ENCODE data around the gene PPP1R2B. TPM values are rescaled to one million over a fixed set of nuclear protein-coding genes. Genes with fewer than 3 reads are reported as not detected.
A peak's percentile ranks its signal among the peaks of the same experiment; 100 is the strongest.

PPP1R2B gene
- total RNA-seq, 1 donor from 2014 or later = 0.15 TPM

DNA sequence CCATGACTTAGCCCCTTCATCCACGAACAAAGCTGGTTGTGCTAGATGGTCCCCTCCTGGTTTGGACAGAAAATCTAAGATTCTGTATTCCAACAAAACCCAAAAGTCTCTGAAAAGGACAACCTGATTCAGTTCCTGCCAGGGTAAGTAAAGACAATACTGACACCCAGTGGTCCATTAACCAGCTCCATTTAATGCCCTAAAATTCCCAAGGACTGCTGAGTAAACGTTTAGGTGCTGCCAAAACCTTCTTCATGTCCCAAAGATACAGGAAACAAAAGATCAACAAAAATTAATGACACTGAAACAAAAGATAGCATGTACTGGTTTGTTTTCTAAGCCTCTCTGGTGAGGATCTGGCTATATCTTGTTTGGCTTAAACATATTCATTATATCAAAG lies 25.3 kb upstream of the PPP1R2B start:
- peaks cover 8% of the 10 kb centered on the region for H3K4me1 ChIP-seq

DNA sequence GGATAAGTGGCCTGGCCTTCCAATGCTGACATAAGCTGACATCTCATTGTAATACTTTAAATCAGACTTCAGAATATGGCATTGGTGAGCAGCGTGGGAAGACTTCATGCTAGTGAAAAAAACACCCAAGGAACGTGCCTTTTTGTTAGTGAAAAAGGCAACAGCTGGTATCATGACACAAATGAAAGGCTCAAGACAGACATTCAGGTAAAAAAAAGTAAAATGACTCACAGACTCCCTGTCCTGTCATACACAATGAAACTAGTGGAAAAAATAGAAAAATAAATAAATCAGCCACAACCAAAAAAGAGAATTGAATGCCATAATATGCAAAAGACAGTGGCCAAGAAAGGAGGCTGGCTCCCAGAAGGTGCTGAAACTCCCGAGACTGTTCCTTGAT lies 24.4 kb upstream of the PPP1R2B start:
- H3K27ac ChIP-seq = no peak overlapping the region
- no peak for DNase-seq (ENCODE audit: low spot score)
- H4K20me1 ChIP-seq (ENCODE audit: low read depth) = no peaks in the 10 kb centered on the region
- H3K27me3 ChIP-seq = no peaks in the 10 kb centered on the region
- no peaks in the 10 kb centered on the region for H3K79me2 ChIP-seq (ENCODE audit: low read depth)
- no peak overlapping the region for H3K4me3 Mint-ChIP-seq
- no peak overlapping the region for H3K27ac Mint-ChIP-seq
- no peaks in the 10 kb centered on the region for H3K9me3 Mint-ChIP-seq
- TF ChIP-seq, protein P1, sequence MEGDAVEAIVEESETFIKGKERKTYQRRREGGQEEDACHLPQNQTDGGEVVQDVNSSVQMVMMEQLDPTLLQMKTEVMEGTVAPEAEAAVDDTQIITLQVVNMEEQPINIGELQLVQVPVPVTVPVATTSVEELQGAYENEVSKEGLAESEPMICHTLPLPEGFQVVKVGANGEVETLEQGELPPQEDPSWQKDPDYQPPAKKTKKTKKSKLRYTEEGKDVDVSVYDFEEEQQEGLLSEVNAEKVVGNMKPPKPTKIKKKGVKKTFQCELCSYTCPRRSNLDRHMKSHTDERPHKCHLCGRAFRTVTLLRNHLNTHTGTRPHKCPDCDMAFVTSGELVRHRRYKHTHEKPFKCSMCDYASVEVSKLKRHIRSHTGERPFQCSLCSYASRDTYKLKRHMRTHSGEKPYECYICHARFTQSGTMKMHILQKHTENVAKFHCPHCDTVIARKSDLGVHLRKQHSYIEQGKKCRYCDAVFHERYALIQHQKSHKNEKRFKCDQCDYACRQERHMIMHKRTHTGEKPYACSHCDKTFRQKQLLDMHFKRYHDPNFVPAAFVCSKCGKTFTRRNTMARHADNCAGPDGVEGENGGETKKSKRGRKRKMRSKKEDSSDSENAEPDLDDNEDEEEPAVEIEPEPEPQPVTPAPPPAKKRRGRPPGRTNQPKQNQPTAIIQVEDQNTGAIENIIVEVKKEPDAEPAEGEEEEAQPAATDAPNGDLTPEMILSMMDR (IDR thresholded peaks at IDR 0.05) = no peak
- no peak for TF ChIP-seq EZH2 (IDR thresholded peaks at IDR 0.05)
- TF ChIP-seq EZH2phosphoT487 (IDR thresholded peaks at IDR 0.05) = no peak
- H2AFZ ChIP-seq (replicated peaks) = peak overlapping the region; percentile 57
- peaks cover 8% of the 10 kb centered on the region for H3K4me1 ChIP-seq
- H3K4me1 Mint-ChIP-seq = peaks cover 2% of the 10 kb centered on the region
- H3K4me2 ChIP-seq = no peak overlapping the region
- H3K36me3 ChIP-seq = no peaks in the 10 kb centered on the region
- no peaks in the 10 kb centered on the region for H3F3A ChIP-seq (ENCODE audit: low read depth)
- no peak overlapping the region for H3K9ac ChIP-seq
- no peaks in the 10 kb centered on the region for H3K9me3 ChIP-seq (ENCODE audit: low read depth)
- H3K27me3 Mint-ChIP-seq (ENCODE audit: insufficient read depth, low read depth) = peaks cover 5% of the 10 kb centered on the region
- H3K4me3 ChIP-seq = no peak overlapping the region
- no peaks in the 10 kb centered on the region for H3K36me3 Mint-ChIP-seq

More for the DNA sequence above, 25.3 kb upstream of the PPP1R2B start:
- H3K9me3 Mint-ChIP-seq = no peaks in the 10 kb centered on the region
- Histone ChIP-seq H3K9ac (no peak overlapping the region), H3F3A (ENCODE audit: low read depth) (no peaks in the 10 kb centered on the region), H3K36me3 (no peaks in the 10 kb centered on the region), H3K79me2 (ENCODE audit: low read depth) (no peaks in the 10 kb centered on the region), H2AFZ (replicated peaks) (peak overlapping the region; percentile 82), H3K4me2 (no peak overlapping the region), H3K4me3 (no peak overlapping the region), H3K27me3 (no peaks in the 10 kb centered on the region), H3K27ac (no peak overlapping the region), H4K20me1 (ENCODE audit: low read depth) (no peaks in the 10 kb centered on the region), H3K9me3 (ENCODE audit: low read depth) (no peaks in the 10 kb centered on the region)
- TF ChIP-seq, protein P1 (IDR thresholded peaks at IDR 0.05) = peak; percentile 71
- TF ChIP-seq EZH2phosphoT487 (IDR thresholded peaks at IDR 0.05) = no peak
- no peaks in the 10 kb centered on the region for H3K36me3 Mint-ChIP-seq
- H3K27me3 Mint-ChIP-seq (ENCODE audit: insufficient read depth, low read depth) = peaks cover 2% of the 10 kb centered on the region
- DNase-seq (ENCODE audit: low spot score) = peak; percentile 65
- no peak overlapping the region for H3K4me3 Mint-ChIP-seq
- H3K27ac Mint-ChIP-seq = no peak overlapping the region
- peaks cover 4% of the 10 kb centered on the region for H3K4me1 Mint-ChIP-seq

DNA sequence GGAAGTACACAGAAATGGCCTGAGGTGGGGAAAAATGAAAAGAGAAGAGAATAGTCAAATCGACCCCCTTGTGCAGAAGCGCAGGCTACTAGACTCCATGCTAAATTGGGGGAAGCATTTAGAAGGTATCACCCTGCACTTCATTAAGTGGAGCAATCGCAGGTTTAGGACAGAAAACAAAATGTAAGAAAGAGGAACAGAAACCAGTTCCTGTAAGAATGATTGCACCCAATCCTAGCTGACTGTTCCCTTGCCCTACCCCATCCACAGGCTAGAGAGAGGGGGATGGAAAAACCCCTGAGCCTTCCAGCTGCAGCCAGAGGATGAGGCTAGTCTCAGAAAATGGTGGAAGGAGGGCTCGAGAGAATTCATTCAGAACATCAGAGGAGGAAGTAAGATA lies 23.9 kb upstream of the PPP1R2B start:
- Histone ChIP-seq H3K4me2 (no peak overlapping the region), H2AFZ (replicated peaks) (peak overlapping the region; percentile 57), H3K27me3 (no peaks in the 10 kb centered on the region), H3K79me2 (ENCODE audit: low read depth) (no peaks in the 10 kb centered on the region), H3K4me3 (no peak overlapping the region), H3K36me3 (no peaks in the 10 kb centered on the region), H3K4me1 (peaks cover 8% of the 10 kb centered on the region), H4K20me1 (ENCODE audit: low read depth) (no peaks in the 10 kb centered on the region), H3K9ac (no peak overlapping the region), H3K27ac (no peak overlapping the region), H3K9me3 (ENCODE audit: low read depth) (no peaks in the 10 kb centered on the region), H3F3A (ENCODE audit: low read depth) (no peaks in the 10 kb centered on the region)
- Mint-ChIP-seq H3K4me3 (no peak overlapping the region), H3K4me1 (no peaks in the 10 kb centered on the region), H3K27ac (no peak overlapping the region), H3K36me3 (no peaks in the 10 kb centered on the region), H3K27me3 (ENCODE audit: insufficient read depth, low read depth) (peaks cover 5% of the 10 kb centered on the region), H3K9me3 (no peaks in the 10 kb centered on the region)
- TF ChIP-seq, protein P1 (IDR thresholded peaks at IDR 0.05) = no peak
- TF ChIP-seq EZH2 (IDR thresholded peaks at IDR 0.05) = no peak
- no peak for TF ChIP-seq EZH2phosphoT487 (IDR thresholded peaks at IDR 0.05)
- no peak for DNase-seq (ENCODE audit: low spot score)
